Endothelial cell (in vitro differentiated cells): ENCODE data around the gene ATRNL1. TPM values are rescaled to one million over a fixed set of nuclear protein-coding genes. Genes with fewer than 3 reads are reported as not detected.

ENCODE experiments used
- DNase-seq: peaks from one replicate; pipeline ENCODE4 v3.0.0; 2021; ENCODE audit warnings: low spot score
- H3K27ac Mint-ChIP-seq: one replicate; pipeline ENCODE4 v1.8.0; 2021; ENCODE audit warnings: mixed read lengths, inconsistent platforms; ENCODE audit not compliant: unreplicated experiment
- H3K27me3 Mint-ChIP-seq: one replicate; pipeline ENCODE4 v1.8.0; 2021; ENCODE audit warnings: mild to moderate bottlenecking, moderate library complexity, mixed read lengths, inconsistent platforms; ENCODE audit not compliant: unreplicated experiment
- H3K36me3 Mint-ChIP-seq: one replicate; pipeline ENCODE4 v1.8.0; 2021; ENCODE audit warnings: mild to moderate bottlenecking, low read depth, mixed read lengths, inconsistent platforms; ENCODE audit not compliant: unreplicated experiment
- H3K4me1 Mint-ChIP-seq: one replicate; pipeline ENCODE4 v1.8.0; 2021; ENCODE audit warnings: mild to moderate bottlenecking, mixed read lengths, inconsistent platforms; ENCODE audit not compliant: unreplicated experiment
- H3K4me3 Mint-ChIP-seq: one replicate; pipeline ENCODE4 v1.8.0; 2021; ENCODE audit warnings: mild to moderate bottlenecking, mixed read lengths, inconsistent platforms; ENCODE audit not compliant: unreplicated experiment
- H3K9me3 Mint-ChIP-seq: one replicate; pipeline ENCODE4 v1.8.0; 2021; ENCODE audit warnings: mixed read lengths, inconsistent platforms; ENCODE audit not compliant: unreplicated experiment
- CTCF ChIP-seq: fragments of 200-600 bp; sonication (generic); IDR thresholded peaks from one replicate; pipeline ENCODE4 v1.5.0; 2021; ENCODE audit warnings: antibody characterized with exemption; ENCODE audit not compliant: unreplicated experiment
- total RNA-seq: library from RNA; stranded (reverse); fragmentation: NEBNext Ultra II Directional; extraction: Animal tissue kit (Norgen Biotek cat#: 25700); gene quantifications from one replicate; pipeline ENCODE4 v1.2.1, GENCODE V29; 2021; ENCODE audit not compliant: unreplicated experiment

Gene ATRNL1
- total RNA-seq, 1 donor from 2014 or later: 32.5 TPM

GRCh38 chr10:115939101-115939854, 846.1 kb downstream of the ATRNL1 start:
- Mint-ChIP-seq H3K4me1 (peaks cover 5% of the 10 kb centered on the region), H3K27me3 (no peaks in the 10 kb centered on the region), H3K4me3 (no peak overlapping the region), H3K36me3 (no peaks in the 10 kb centered on the region), H3K27ac (no peak overlapping the region), H3K9me3 (no peaks in the 10 kb centered on the region)
- no peak for DNase-seq
- TF ChIP-seq CTCF: no peak

- Mint-ChIP-seq H3K27me3 (no peaks in the 10 kb centered on the region), H3K27ac (no peak overlapping the region), H3K4me1 (peaks cover 5% of the 10 kb centered on the region), H3K9me3 (no peaks in the 10 kb centered on the region), H3K4me3 (no peak overlapping the region), H3K36me3 (no peaks in the 10 kb centered on the region)
- no peak for DNase-seq
- TF ChIP-seq CTCF: no peak
Observed at GRCh38 chr10:115941361-115941771, 848.2 kb downstream of the ATRNL1 start.

- H3K27ac Mint-ChIP-seq: no peak overlapping the region
- no peak overlapping the region for H3K4me3 Mint-ChIP-seq
- no peaks in the 10 kb centered on the region for H3K36me3 Mint-ChIP-seq
- peaks cover 5% of the 10 kb centered on the region for H3K4me1 Mint-ChIP-seq
- DNase-seq: no peak
- no peaks in the 10 kb centered on the region for H3K9me3 Mint-ChIP-seq
- H3K27me3 Mint-ChIP-seq: no peaks in the 10 kb centered on the region
- TF ChIP-seq CTCF: no peak
Observed at GRCh38 chr10:115942101-115942500, 848.9 kb downstream of the ATRNL1 start.

- Mint-ChIP-seq H3K27me3 (no peaks in the 10 kb centered on the region), H3K27ac (no peak overlapping the region), H3K4me3 (no peak overlapping the region), H3K36me3 (no peaks in the 10 kb centered on the region), H3K4me1 (peaks cover 5% of the 10 kb centered on the region), H3K9me3 (no peaks in the 10 kb centered on the region)
- TF ChIP-seq CTCF: no peak
- no peak for DNase-seq
Observed at GRCh38 chr10:115944538-115944937, 851.4 kb downstream of the ATRNL1 start.

GRCh38 chr10:115945701-115946445, 852.7 kb downstream of the ATRNL1 start:
- Mint-ChIP-seq H3K4me1 (peaks cover 5% of the 10 kb centered on the region), H3K9me3 (no peaks in the 10 kb centered on the region), H3K27ac (no peak overlapping the region), H3K4me3 (no peak overlapping the region), H3K36me3 (no peaks in the 10 kb centered on the region), H3K27me3 (no peaks in the 10 kb centered on the region)
- TF ChIP-seq CTCF: no peak
- no peak for DNase-seq
